Measurements from ENCODE around the gene MRPL3.

The MRPL3 gene

GRCh38 chr3:131432441-131432840 lies 70.3 kb downstream of the MRPL3 start:
- H3K9ac ChIP-seq (ENCODE audit: low read length), result no peak overlapping the region
- no peaks in the 10 kb centered on the region for H3K36me3 ChIP-seq (ENCODE audit: low read length)
- TF ChIP-seq CTCF (IDR thresholded peaks at IDR 0.05; ENCODE audit: insufficient read depth, low read length, poor library complexity, severe bottlenecking) (no peak), EZH2phosphoT487 (conservative IDR thresholded peaks at IDR 0.05; ENCODE audit: low read length) (no peak)
- H3K27ac ChIP-seq (ENCODE audit: low read depth, low read length), result no peak overlapping the region
- H3K9me3 ChIP-seq (ENCODE audit: insufficient read depth, low read length), result no peaks in the 10 kb centered on the region
- H2AFZ ChIP-seq (ENCODE audit: low read depth, low read length, severe bottlenecking), result no peak overlapping the region
- H3K4me3 ChIP-seq (ENCODE audit: insufficient read depth, low read length, poor library complexity, severe bottlenecking), result no peak overlapping the region
- no peak overlapping the region for H3K4me2 ChIP-seq (ENCODE audit: low read depth, low read length, poor library complexity, severe bottlenecking)
- no peaks in the 10 kb centered on the region for H4K20me1 ChIP-seq (ENCODE audit: low read depth, low read length)
- no peaks in the 10 kb centered on the region for H3F3A ChIP-seq (ENCODE audit: insufficient read depth)
- H3K27me3 ChIP-seq (ENCODE audit: low read length), result no peaks in the 10 kb centered on the region
- no peaks in the 10 kb centered on the region for H3K79me2 ChIP-seq (ENCODE audit: insufficient read depth, low read length)
- no peaks in the 10 kb centered on the region for H3K9me2 ChIP-seq (replicated peaks; ENCODE audit: insufficient read depth, low read length)

- no peaks in the 10 kb centered on the region for H3K79me2 ChIP-seq (ENCODE audit: insufficient read depth, low read length)
- no peaks in the 10 kb centered on the region for H3K36me3 ChIP-seq (ENCODE audit: low read length)
- no peaks in the 10 kb centered on the region for H3K9me2 ChIP-seq (replicated peaks; ENCODE audit: insufficient read depth, low read length)
- no peaks in the 10 kb centered on the region for H4K20me1 ChIP-seq (ENCODE audit: low read depth, low read length)
- H3K9ac ChIP-seq (ENCODE audit: low read length), result no peak overlapping the region
- no peaks in the 10 kb centered on the region for H3K9me3 ChIP-seq (ENCODE audit: insufficient read depth, low read length)
- no peaks in the 10 kb centered on the region for H3K27me3 ChIP-seq (ENCODE audit: low read length)
- no peak overlapping the region for H2AFZ ChIP-seq (ENCODE audit: low read depth, low read length, severe bottlenecking)
- H3K4me3 ChIP-seq (ENCODE audit: insufficient read depth, low read length, poor library complexity, severe bottlenecking), result no peak overlapping the region
- H3K27ac ChIP-seq (ENCODE audit: low read depth, low read length), result no peak overlapping the region
- H3K4me2 ChIP-seq (ENCODE audit: low read depth, low read length, poor library complexity, severe bottlenecking), result no peak overlapping the region
- TF ChIP-seq CTCF (IDR thresholded peaks at IDR 0.05; ENCODE audit: insufficient read depth, low read length, poor library complexity, severe bottlenecking) (no peak), EZH2phosphoT487 (conservative IDR thresholded peaks at IDR 0.05; ENCODE audit: low read length) (no peak)
- no peaks in the 10 kb centered on the region for H3F3A ChIP-seq (ENCODE audit: insufficient read depth)
Measured at GRCh38 chr3:131431754-131432153, 71.0 kb downstream of the MRPL3 start.

GRCh38 chr3:131427226-131427625 lies 75.5 kb downstream of the MRPL3 start:
- Histone ChIP-seq H3K9me2 (replicated peaks; ENCODE audit: insufficient read depth, low read length) (0 out of 2 replicates have a peak, but pooled peaks cover 5% of the 10 kb centered on the region), H3K4me2 (ENCODE audit: low read depth, low read length, poor library complexity, severe bottlenecking) (no peak overlapping the region), H3K27ac (ENCODE audit: low read depth, low read length) (no peak overlapping the region), H4K20me1 (ENCODE audit: low read depth, low read length) (no peaks in the 10 kb centered on the region), H3K27me3 (ENCODE audit: low read length) (no peaks in the 10 kb centered on the region), H3F3A (ENCODE audit: insufficient read depth) (no peaks in the 10 kb centered on the region), H3K4me3 (ENCODE audit: insufficient read depth, low read length, poor library complexity, severe bottlenecking) (no peak overlapping the region), H3K9ac (ENCODE audit: low read length) (no peak overlapping the region), H3K36me3 (ENCODE audit: low read length) (no peaks in the 10 kb centered on the region), H3K9me3 (ENCODE audit: insufficient read depth, low read length) (no peaks in the 10 kb centered on the region), H2AFZ (ENCODE audit: low read depth, low read length, severe bottlenecking) (no peak overlapping the region), H3K79me2 (ENCODE audit: insufficient read depth, low read length) (no peaks in the 10 kb centered on the region)
- TF ChIP-seq CTCF (IDR thresholded peaks at IDR 0.05; ENCODE audit: insufficient read depth, low read length, poor library complexity, severe bottlenecking), result no peak
- TF ChIP-seq EZH2phosphoT487 (conservative IDR thresholded peaks at IDR 0.05; ENCODE audit: low read length), result no peak
